B cell (primary cell): ENCODE results near the gene SLC29A3. TPM values are rescaled to one million over a fixed set of nuclear protein-coding genes. Genes with fewer than 3 reads are reported as not detected.

ENCODE experiments used
- ATAC-seq: fragments of 200-7000 bp; cut with Tn5 transposase; one replicate; pipeline ENCODE4 v1.10.0; 2021; ENCODE audit warnings: low read depth, mild to moderate bottlenecking, moderate number of reproducible peaks, moderate library complexity
- CTCF ChIA-PET: fragments of 350-600 bp; sonication (Branson Sonifier 250); formaldehyde crosslinking; loops from one replicate; lab custom pipeline; 2021; ENCODE audit warnings: antibody characterized with exemption, inconsistent platforms; lab: Charles Lee
- POLR2A ChIA-PET: fragments of 350-600 bp; sonication (Branson Sonifier 250); formaldehyde crosslinking; loops from one replicate; lab custom pipeline; 2021; ENCODE audit warnings: antibody characterized with exemption; lab: Charles Lee
- DNase-seq: peaks from one replicate; pipeline ENCODE4 v3.0.0; 2013
- H2AFZ ChIP-seq: 2 replicates; pipeline ENCODE4 v1.6.1; 2012; ENCODE audit warnings: mild to moderate bottlenecking, low read depth, low read length; ENCODE audit not compliant: insufficient read depth, poor library complexity, severe bottlenecking
- H3K27ac ChIP-seq, 2 donors: 1 replicate in 1 of 2; 2 replicates in 1 of 2; pipeline ENCODE4 v1.5.1; 2012 to 2013; ENCODE audit warnings: low read length in 2 of 2, mild to moderate bottlenecking in 2 of 2, moderate library complexity in 1 of 2
- H3K27me3 ChIP-seq, 4 experiments: fragments of 200-600 bp in 1 of 4; sonication (generic) in 1 of 4; replicated peaks in 1 of 4; 1 replicate in 2 of 4; 2 replicates in 2 of 4; pipeline versions ENCODE4 v1.6.1 to v1.7.0; 2013 to 2016; ENCODE audit warnings: low read length in 3 of 4, mild to moderate bottlenecking in 2 of 4, mixed read lengths in 1 of 4, moderate library complexity in 1 of 4; ENCODE audit not compliant: insufficient read depth in 4 of 4, control insufficient read depth in 3 of 4; ENCODE audit errors: control extremely low read depth in 1 of 4
- H3K36me3 ChIP-seq, 2 experiments: replicated peaks in 1 of 2; 1 replicate in 1 of 2; 2 replicates in 1 of 2; pipeline versions ENCODE4 v1.6.1 to v1.7.1; 2013; ENCODE audit warnings: low read length in 1 of 2; ENCODE audit not compliant: insufficient read depth in 2 of 2, control insufficient read depth in 1 of 2; ENCODE audit errors: control extremely low read depth in 1 of 2, extremely low read depth in 1 of 2
- H3K4me1 ChIP-seq, 2 donors: fragments of 200-600 bp in 1 of 2; sonication (generic) in 1 of 2; 1 replicate in 1 of 2; 2 replicates in 1 of 2; pipeline versions ENCODE4 v1.5.1 to v1.6.1; 2013 to 2017; ENCODE audit warnings: low read length in 2 of 2; ENCODE audit not compliant: control insufficient read depth in 2 of 2, insufficient read depth in 2 of 2
- H3K4me2 ChIP-seq: replicated peaks from 2 replicates; pipeline ENCODE3; 2012; ENCODE audit warnings: mild to moderate bottlenecking, low read depth, low read length; ENCODE audit not compliant: poor library complexity, severe bottlenecking
- H3K4me3 ChIP-seq, 5 experiments: fragments of 200-600 bp in 1 of 5; sonication (generic) in 1 of 5; 1 replicate in 3 of 5; 2 replicates in 2 of 5; pipeline versions ENCODE4 v1.5.1 to v1.7.0; 2011 to 2016; ENCODE audit warnings: low read length in 4 of 5, mild to moderate bottlenecking in 4 of 5, low read depth in 2 of 5, control low read depth in 1 of 5, moderate library complexity in 1 of 5; ENCODE audit not compliant: insufficient read depth in 1 of 5; ENCODE audit errors: control extremely low read depth in 1 of 5, extremely low read depth in 1 of 5
- H3K79me2 ChIP-seq: fragments of 200-600 bp; sonication (generic); one replicate; pipeline ENCODE4 v1.6.0; 2016; ENCODE audit warnings: low read length; ENCODE audit not compliant: control insufficient read depth, insufficient read depth
- H3K9ac ChIP-seq: fragments of 200-600 bp; sonication (generic); 2 replicates; pipeline ENCODE4 v1.6.1; 2017; ENCODE audit warnings: mild to moderate bottlenecking, low read length, moderate library complexity
- H3K9me3 ChIP-seq, 3 donors: one replicate each; pipeline versions ENCODE4 v1.6.1 to v1.7.1; 2013; ENCODE audit warnings: low read length in 2 of 3; ENCODE audit not compliant: control insufficient read depth in 2 of 3, insufficient read depth in 1 of 3; ENCODE audit errors: control extremely low read depth in 1 of 3
- H4K20me1 ChIP-seq: 2 replicates; pipeline ENCODE4 v1.6.0; 2012; ENCODE audit warnings: mild to moderate bottlenecking, low read length; ENCODE audit not compliant: insufficient read depth, control insufficient read depth, poor library complexity, severe bottlenecking
- H3K27ac Mint-ChIP-seq: one replicate; pipeline ENCODE4 v1.8.0; 2021; ENCODE audit warnings: mixed read lengths
- H3K27me3 Mint-ChIP-seq: one replicate; pipeline ENCODE4 v1.8.0; 2021; ENCODE audit warnings: mixed read lengths
- H3K4me1 Mint-ChIP-seq: one replicate; pipeline ENCODE4 v1.8.0; 2021; ENCODE audit warnings: mixed read lengths
- H3K4me3 Mint-ChIP-seq: one replicate; pipeline ENCODE4 v1.8.0; 2021; ENCODE audit warnings: mixed read lengths
- H3K9me3 Mint-ChIP-seq: one replicate; pipeline ENCODE4 v1.8.0; 2022; ENCODE audit warnings: mixed read lengths; ENCODE audit not compliant: insufficient read depth
- EZH2 ChIP-seq: IDR thresholded peaks from 2 replicates; pipeline ENCODE4 v1.6.1; 2012; ENCODE audit warnings: borderline replicate concordance, low read depth, mild to moderate bottlenecking, moderate library complexity, low read length; ENCODE audit not compliant: insufficient read depth, poor library complexity, severe bottlenecking
- WGBS: methylation state at CpG from one replicate; pipeline ENCODE4 v1.1.5; 2013; ENCODE audit warnings: missing lambda C conversion rate; ENCODE audit not compliant: insufficient coverage; 5-methylcytosine and 5-hydroxymethylcytosine counted together
- intact Hi-C: fragments of 100-400 bp; cut with micrococcal nuclease; formaldehyde crosslinking; loops from one replicate; pipeline ENCODE4 v1.10.0; 2022
- polyA plus RNA-seq: library from polyadenylated mRNA; depleted of rRNA; stranded (reverse); fragments of >200 nt; gene quantifications from 2 replicates; pipeline ENCODE4 v1.2.3, GENCODE V29; 2012
- total RNA-seq, 2 donors: library from RNA; stranded (reverse); fragments of 120-200 nt in 1 of 2; gene quantifications; 1 replicate in 1 of 2; 2 replicates in 1 of 2; pipeline versions ENCODE4 v1.2.3 to v1.2.4, GENCODE V29; 2013 to 2022
- TF ChIP-seq, protein P1 (sequence below): fragments of 200-600 bp; IDR thresholded peaks from one replicate; pipeline ENCODE4 v1.8.0; 2022; ENCODE audit warnings: antibody characterized with exemption, mild to moderate bottlenecking

The SLC29A3 gene
- total and polyA plus RNA-seq, 2 donors (not counting 1 experiment from before 2014, with no cell fraction given): 4.5 to 8.2 TPM

DNA sequence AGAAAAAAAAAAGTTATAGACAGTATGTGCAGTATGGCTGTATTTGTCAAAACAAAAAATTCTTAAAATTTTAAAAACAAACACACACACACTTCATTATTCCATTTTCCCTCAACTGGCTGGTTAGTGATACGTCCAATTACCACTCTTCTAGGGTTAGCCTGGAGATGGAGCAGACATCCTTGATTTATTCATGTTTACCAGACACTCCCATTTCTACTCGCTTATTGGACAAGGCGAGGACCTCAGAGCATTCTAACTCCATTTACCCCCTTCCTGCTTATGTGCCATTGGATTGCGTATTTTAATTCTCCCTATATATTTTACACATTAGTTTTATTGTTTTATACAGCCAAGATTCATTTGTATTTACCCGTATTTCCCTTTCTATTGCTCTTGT is 69.1 kb downstream of the SLC29A3 start:
- TF ChIP-seq, protein P1, sequence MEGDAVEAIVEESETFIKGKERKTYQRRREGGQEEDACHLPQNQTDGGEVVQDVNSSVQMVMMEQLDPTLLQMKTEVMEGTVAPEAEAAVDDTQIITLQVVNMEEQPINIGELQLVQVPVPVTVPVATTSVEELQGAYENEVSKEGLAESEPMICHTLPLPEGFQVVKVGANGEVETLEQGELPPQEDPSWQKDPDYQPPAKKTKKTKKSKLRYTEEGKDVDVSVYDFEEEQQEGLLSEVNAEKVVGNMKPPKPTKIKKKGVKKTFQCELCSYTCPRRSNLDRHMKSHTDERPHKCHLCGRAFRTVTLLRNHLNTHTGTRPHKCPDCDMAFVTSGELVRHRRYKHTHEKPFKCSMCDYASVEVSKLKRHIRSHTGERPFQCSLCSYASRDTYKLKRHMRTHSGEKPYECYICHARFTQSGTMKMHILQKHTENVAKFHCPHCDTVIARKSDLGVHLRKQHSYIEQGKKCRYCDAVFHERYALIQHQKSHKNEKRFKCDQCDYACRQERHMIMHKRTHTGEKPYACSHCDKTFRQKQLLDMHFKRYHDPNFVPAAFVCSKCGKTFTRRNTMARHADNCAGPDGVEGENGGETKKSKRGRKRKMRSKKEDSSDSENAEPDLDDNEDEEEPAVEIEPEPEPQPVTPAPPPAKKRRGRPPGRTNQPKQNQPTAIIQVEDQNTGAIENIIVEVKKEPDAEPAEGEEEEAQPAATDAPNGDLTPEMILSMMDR: no peak
- TF ChIP-seq EZH2: no peak
- WGBS: 80% methylated on average over 1 of the region's 5 CpGs
- intact Hi-C loops: no loop called here
- H3K79me2 ChIP-seq: no peaks in the 10 kb centered on the region
- H3K9ac ChIP-seq: no peak overlapping the region
- H3K36me3 ChIP-seq: no peaks in the 10 kb centered on the region
- ChIA-PET POLR2A (no interaction called here), CTCF (no interaction called here)
- H2AFZ ChIP-seq: no peak overlapping the region
- no peak overlapping the region for H3K4me3 ChIP-seq
- no peaks in the 10 kb centered on the region for H3K9me3 ChIP-seq
- no peak overlapping the region for H3K4me3 Mint-ChIP-seq
- H3K27me3 ChIP-seq: peaks cover 0 to 16% (median 6%) of the 10 kb centered on the region in 4 experiments
- H3K4me1 Mint-ChIP-seq: peaks cover 3% of the 10 kb centered on the region
- ATAC-seq (no peak), DNase-seq (no peak)
- no peak overlapping the region for H3K4me2 ChIP-seq
- no peak overlapping the region for H3K27ac ChIP-seq
- H3K9me3 Mint-ChIP-seq: no peaks in the 10 kb centered on the region
- no peak overlapping the region for H3K27ac Mint-ChIP-seq
- H4K20me1 ChIP-seq: no peaks in the 10 kb centered on the region
- peaks cover 0 to 3% of the 10 kb centered on the region in 2 donors for H3K4me1 ChIP-seq
- peaks cover 30% of the 10 kb centered on the region for H3K27me3 Mint-ChIP-seq

DNA sequence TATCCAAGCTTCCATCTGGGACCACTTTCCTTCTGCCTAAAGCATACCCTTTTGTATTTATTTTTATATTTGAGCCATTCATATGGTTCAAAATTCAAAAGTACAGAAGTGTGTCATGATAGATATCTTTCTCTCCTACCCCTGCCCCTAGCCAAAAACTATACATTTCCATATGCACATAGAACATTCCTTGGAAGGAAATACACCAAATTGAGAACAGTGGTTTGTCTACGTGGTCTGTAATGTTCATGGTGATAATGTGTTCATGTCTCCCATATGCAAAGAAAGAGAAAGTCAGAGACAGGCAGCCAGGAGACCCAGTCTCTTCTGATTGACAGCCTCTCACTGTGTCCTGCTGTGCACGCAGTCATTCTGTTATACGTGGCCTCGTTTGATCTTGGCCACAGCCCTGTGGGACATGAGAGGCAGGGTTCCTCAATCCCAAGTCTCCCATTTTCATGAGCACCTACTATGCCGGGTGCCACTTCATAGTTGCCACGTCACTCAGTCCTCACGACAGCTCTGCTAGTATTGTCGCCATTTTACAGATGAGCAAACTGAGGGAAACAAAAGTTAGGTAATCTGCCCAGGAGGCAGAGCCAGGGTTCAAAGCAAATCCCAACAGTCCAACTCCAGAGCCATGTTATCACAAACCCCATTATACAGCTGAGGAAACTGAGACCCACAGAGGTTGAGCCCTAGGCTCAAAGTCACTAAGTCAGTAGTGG is 69.7 kb downstream of the SLC29A3 start:
- H3K27me3 Mint-ChIP-seq: peaks cover 36% of the 10 kb centered on the region
- Histone ChIP-seq H3K9ac (no peak overlapping the region), H4K20me1 (no peaks in the 10 kb centered on the region), H3K36me3 (no peaks in the 10 kb centered on the region), H3K4me1 (peaks cover 0 to 3% of the 10 kb centered on the region in 2 donors), H3K4me3 (no peak overlapping the region), H3K27ac (no peak overlapping the region), H3K9me3 (no peaks in the 10 kb centered on the region), H3K27me3 (peaks cover 0 to 16% (median 6%) of the 10 kb centered on the region in 4 experiments), H3K4me2 (no peak overlapping the region), H3K79me2 (no peaks in the 10 kb centered on the region), H2AFZ (no peak overlapping the region)
- no peak for TF ChIP-seq EZH2
- TF ChIP-seq, protein P1: no peak
- 91% methylated on average over 8 of the region's 8 CpGs for WGBS
- intact Hi-C loops: no loop called here
- H3K27ac Mint-ChIP-seq: no peak overlapping the region
- no peak overlapping the region for H3K4me3 Mint-ChIP-seq
- ChIA-PET POLR2A (no interaction called here), CTCF (interaction anchor here (1.1 kb wide), 1 partner anchor 423 kb away, joined by 3 read pairs; no protein-coding TSS in a partner anchor)
- H3K9me3 Mint-ChIP-seq: no peaks in the 10 kb centered on the region
- DNase-seq: no peak
- ATAC-seq: no peak
- peaks cover 3% of the 10 kb centered on the region for H3K4me1 Mint-ChIP-seq
